NCI-H128 (cell line): ENCODE results near the gene SERINC4.
"Not testable (repeated sequence)": the region's sequence is repeated elsewhere in the genome, so short reads cannot be mapped to it uniquely, and the experiment has no call there.

Source experiments
- DNase-seq: peaks from one replicate; lab custom pipeline; 2025; ENCODE audit not compliant: unreplicated experiment; lab: John Stamatoyannopoulos, UW

SERINC4 gene

GRCh38 chr15:43799945-43800285, at the start of gene SERINC4:
Gene SERINC4, minus strand, starts transcription at chr15:43800220. Its CDS starts 234 bp downstream, at chr15:43799986.
- DNase-seq = no peak

GRCh38 chr15:43845421-43845820, 45.4 kb upstream of the SERINC4 start:
- no peak for DNase-seq

- not testable (repeated sequence) for DNase-seq
Observed at GRCh38 chr15:43832485-43832884, 32.5 kb upstream of the SERINC4 start.

GRCh38 chr15:43831519-43832052, 31.6 kb upstream of the SERINC4 start:
- DNase-seq = not testable (repeated sequence)

GRCh38 chr15:43830691-43831275, 30.8 kb upstream of the SERINC4 start:
- not testable (repeated sequence) for DNase-seq

GRCh38 chr15:43829951-43830540, 30.0 kb upstream of the SERINC4 start:
- not testable (repeated sequence) for DNase-seq

- no peak for DNase-seq
Observed at GRCh38 chr15:43828061-43828657, 28.1 kb upstream of the SERINC4 start.

GRCh38 chr15:43826508-43827341, 26.7 kb upstream of the SERINC4 start, which contains the start of gene WDR76:
Gene WDR76, plus strand, starts transcription at chr15:43827002. Its CDS starts 31 bp downstream, at chr15:43827033.
- DNase-seq = peak; percentile 53

GRCh38 chr15:43826029-43826507, 26.0 kb upstream of the SERINC4 start:
- no peak for DNase-seq

- not testable (repeated sequence) for DNase-seq
Observed at GRCh38 chr15:43825305-43825704, 25.3 kb upstream of the SERINC4 start.

- DNase-seq = peak; percentile 75
Observed at GRCh38 chr15:43824302-43825246, 24.6 kb upstream of the SERINC4 start, which contains the start of gene MFAP1. Gene MFAP1, minus strand, starts transcription at chr15:43824690. Its CDS starts 121 bp downstream, at chr15:43824569.

- no peak for DNase-seq
Observed at GRCh38 chr15:43821505-43821904, 21.5 kb upstream of the SERINC4 start.

- not testable (repeated sequence) for DNase-seq
Observed at GRCh38 chr15:43815064-43815463, 15.0 kb upstream of the SERINC4 start.

- DNase-seq = no peak
Observed at GRCh38 chr15:43808960-43809678, 9.1 kb upstream of the SERINC4 start.

- no peak for DNase-seq
Observed at GRCh38 chr15:43808435-43808950, 8.5 kb upstream of the SERINC4 start.

- DNase-seq = not testable (repeated sequence)
Observed at GRCh38 chr15:43802676-43803075, 2.7 kb upstream of the SERINC4 start.

- DNase-seq = peak; percentile 53
Observed at GRCh38 chr15:43800286-43801141, 494 bp upstream of the SERINC4 start, which contains the start of gene HYPK. Gene HYPK, plus strand, starts transcription at chr15:43800599. Its CDS starts 24 bp downstream, at chr15:43800623.
